Kidney capillary endothelial cell (primary cell): ENCODE measurements around the gene TTC39A.

ENCODE experiments used
- DNase-seq: peaks from one replicate; pipeline ENCODE4 v3.0.0-alpha.2; 2018; ENCODE audit warnings: low spot score

The TTC39A gene

GRCh38 chr1:51330331-51331201 lies at the start of gene TTC39A:
Gene TTC39A, minus strand, starts transcription at chr1:51330562. Its CDS starts 85 bp downstream, at chr1:51330477.
- no peak for DNase-seq

- DNase-seq, result no peak
These were observed 48.5 kb upstream of the TTC39A start for GRCh38 chr1:51378871-51379270.

GRCh38 chr1:51373898-51374297 lies 43.5 kb upstream of the TTC39A start:
- no peak for DNase-seq

- no peak for DNase-seq
These were observed 42.2 kb upstream of the TTC39A start for GRCh38 chr1:51372561-51372960.

- no peak for DNase-seq
These were observed 38.8 kb upstream of the TTC39A start for GRCh38 chr1:51369171-51369570.

GRCh38 chr1:51365774-51366173 lies 35.4 kb upstream of the TTC39A start:
- DNase-seq, result no peak

GRCh38 chr1:51359879-51360278 lies 29.5 kb upstream of the TTC39A start:
- no peak for DNase-seq

- DNase-seq, result no peak
These were observed 25.0 kb upstream of the TTC39A start for GRCh38 chr1:51355382-51355781.

- DNase-seq, result no peak
These were observed 24.1 kb upstream of the TTC39A start for GRCh38 chr1:51354416-51354815.

GRCh38 chr1:51351907-51352306 lies 21.5 kb upstream of the TTC39A start:
- DNase-seq, result no peak

GRCh38 chr1:51349862-51350261 lies 19.5 kb upstream of the TTC39A start:
- DNase-seq, result no peak

GRCh38 chr1:51348147-51348527 lies 17.8 kb upstream of the TTC39A start:
- DNase-seq, result no peak

- DNase-seq, result no peak
These were observed 17.2 kb upstream of the TTC39A start for GRCh38 chr1:51347398-51348146.

- no peak for DNase-seq
These were observed 16.0 kb upstream of the TTC39A start for GRCh38 chr1:51346086-51346942.

- no peak for DNase-seq
These were observed 14.9 kb upstream of the TTC39A start for GRCh38 chr1:51345300-51345687.

- DNase-seq, result no peak
These were observed 14.4 kb upstream of the TTC39A start for GRCh38 chr1:51344602-51345299.

- no peak for DNase-seq
These were observed 13.9 kb upstream of the TTC39A start for GRCh38 chr1:51344276-51344601.

GRCh38 chr1:51343624-51344023 lies 13.3 kb upstream of the TTC39A start:
- no peak for DNase-seq

- DNase-seq, result no peak
These were observed 12.3 kb upstream of the TTC39A start for GRCh38 chr1:51342591-51343206.

GRCh38 chr1:51341876-51342496 lies 11.6 kb upstream of the TTC39A start:
- DNase-seq, result no peak

GRCh38 chr1:51340380-51340779 lies 10.0 kb upstream of the TTC39A start:
- DNase-seq, result no peak
